HG03342 (cell line): ENCODE data around the gene GADD45G.

Source experiments
- ATAC-seq: cut with Tn5 transposase; IDR thresholded peaks from one replicate; pipeline ENCODE4 v1.9.1; 2021; ENCODE audit warnings: mild to moderate bottlenecking, moderate library complexity; ENCODE audit not compliant: unreplicated experiment

The GADD45G gene

GRCh38 chr9:89608641-89609335 lies 4.0 kb downstream of the GADD45G start:
- no peak for ATAC-seq

GRCh38 chr9:89609426-89610006 lies 4.7 kb downstream of the GADD45G start:
- ATAC-seq, result no peak

GRCh38 chr9:89610391-89610925 lies 5.6 kb downstream of the GADD45G start:
- no peak for ATAC-seq

- ATAC-seq, result no peak
Observed at GRCh38 chr9:89611425-89611824, 6.6 kb downstream of the GADD45G start.

- no peak for ATAC-seq
Observed at GRCh38 chr9:89612566-89613278, 7.9 kb downstream of the GADD45G start.

GRCh38 chr9:89613912-89614892 lies 9.4 kb downstream of the GADD45G start:
- ATAC-seq, result no peak

GRCh38 chr9:89615661-89616060 lies 10.8 kb downstream of the GADD45G start:
- no peak for ATAC-seq

GRCh38 chr9:89616411-89616810 lies 11.6 kb downstream of the GADD45G start:
- ATAC-seq, result no peak

GRCh38 chr9:89617978-89618377 lies 13.2 kb downstream of the GADD45G start:
- ATAC-seq, result no peak

- no peak for ATAC-seq
Observed at GRCh38 chr9:89619019-89619418, 14.2 kb downstream of the GADD45G start.

- ATAC-seq, result no peak
Observed at GRCh38 chr9:89619424-89620138, 14.8 kb downstream of the GADD45G start.

GRCh38 chr9:89621031-89621430 lies 16.2 kb downstream of the GADD45G start:
- no peak for ATAC-seq

- ATAC-seq, result no peak
Observed at GRCh38 chr9:89621676-89622075, 16.9 kb downstream of the GADD45G start.

- no peak for ATAC-seq
Observed at GRCh38 chr9:89622933-89623861, 18.4 kb downstream of the GADD45G start.

GRCh38 chr9:89623925-89624420 lies 19.2 kb downstream of the GADD45G start:
- ATAC-seq, result no peak

- no peak for ATAC-seq
Observed at GRCh38 chr9:89625721-89626687, 21.2 kb downstream of the GADD45G start.

GRCh38 chr9:89626741-89627265 lies 22.0 kb downstream of the GADD45G start:
- no peak for ATAC-seq
